HEK293 (cell line): ENCODE measurements around the gene CREB5.

ENCODE experiments used
- KLF1 ChIP-seq: fragments of 450-650 bp; formaldehyde crosslinking; IDR thresholded peaks from 2 replicates; pipeline ENCODE4 v1.5.1; 2016; ENCODE audit warnings: missing biosample characterization, missing genetic modification characterization
- KLF9 ChIP-seq: fragments of 450-650 bp; formaldehyde crosslinking; IDR thresholded peaks from 2 replicates; pipeline ENCODE4 v1.5.1; 2016; ENCODE audit warnings: missing biosample characterization, missing genetic modification characterization, low read depth
- MEIS1 ChIP-seq: sonication (generic); formaldehyde crosslinking; IDR thresholded peaks from 2 replicates; pipeline ENCODE4 v1.8.1; 2022; ENCODE audit warnings: missing genetic modification reagents, mild to moderate bottlenecking, borderline replicate concordance
- OSR2 ChIP-seq: fragments of 450-650 bp; formaldehyde crosslinking; IDR thresholded peaks from 2 replicates; pipeline ENCODE4 v1.5.1; 2016; ENCODE audit warnings: missing biosample characterization, missing genetic modification characterization
- PRDM10 ChIP-seq: fragments of 450-650 bp; formaldehyde crosslinking; IDR thresholded peaks from 2 replicates; pipeline ENCODE4 v1.5.1; 2016; ENCODE audit warnings: missing biosample characterization, missing genetic modification characterization
- REST ChIP-seq: fragments of 450-650 bp; formaldehyde crosslinking; IDR thresholded peaks from 2 replicates; pipeline ENCODE4 v1.5.1; 2016; ENCODE audit warnings: missing biosample characterization, missing genetic modification characterization
- TCF7L2 ChIP-seq: IDR thresholded peaks from 2 replicates; pipeline ENCODE4 v1.6.1; 2011; ENCODE audit warnings: low read depth, mild to moderate bottlenecking, inconsistent platforms, low read length, moderate library complexity, borderline replicate concordance
- YY1 ChIP-seq: fragments of 450-650 bp; formaldehyde crosslinking; IDR thresholded peaks from 2 replicates; pipeline ENCODE4 v1.5.1; 2018; ENCODE audit warnings: missing biosample characterization, missing genetic modification characterization
- ZBTB7A ChIP-seq: fragments of 450-650 bp; formaldehyde crosslinking; IDR thresholded peaks from 2 replicates; pipeline ENCODE4 v1.5.1; 2016; ENCODE audit warnings: low read depth, missing biosample characterization, missing genetic modification characterization
- ZNF174 ChIP-seq: fragments of 450-650 bp; formaldehyde crosslinking; IDR thresholded peaks from 2 replicates; pipeline ENCODE4 v1.5.0; 2017; ENCODE audit warnings: missing biosample characterization, mild to moderate bottlenecking, missing genetic modification characterization
- ZNF391 ChIP-seq: fragments of 450-650 bp; formaldehyde crosslinking; IDR thresholded peaks from 2 replicates; pipeline ENCODE4 v1.5.1; 2016; ENCODE audit warnings: low read depth, missing biosample characterization, missing genetic modification characterization, borderline replicate concordance
- TF ChIP-seq, protein P1 (sequence below): fragments of 450-650 bp; formaldehyde crosslinking; conservative IDR thresholded peaks from 2 replicates; pipeline ENCODE4 v1.5.1; 2016; ENCODE audit warnings: low read depth, missing biosample characterization, missing genetic modification characterization
- TF ChIP-seq, protein P2 (sequence below): fragments of 450-650 bp; formaldehyde crosslinking; IDR thresholded peaks from 2 replicates; pipeline ENCODE4 v1.5.1; 2016; ENCODE audit warnings: missing biosample characterization, missing genetic modification characterization
- TF ChIP-seq, protein P3 (sequence below): fragments of 450-650 bp; formaldehyde crosslinking; IDR thresholded peaks from 2 replicates; pipeline ENCODE4 v1.5.1; 2017; ENCODE audit warnings: missing biosample characterization, missing genetic modification characterization

GRCh38 chr7:28678431-28678965 lies 266.2 kb downstream of the CREB5 start:
- TF ChIP-seq, protein P1, sequence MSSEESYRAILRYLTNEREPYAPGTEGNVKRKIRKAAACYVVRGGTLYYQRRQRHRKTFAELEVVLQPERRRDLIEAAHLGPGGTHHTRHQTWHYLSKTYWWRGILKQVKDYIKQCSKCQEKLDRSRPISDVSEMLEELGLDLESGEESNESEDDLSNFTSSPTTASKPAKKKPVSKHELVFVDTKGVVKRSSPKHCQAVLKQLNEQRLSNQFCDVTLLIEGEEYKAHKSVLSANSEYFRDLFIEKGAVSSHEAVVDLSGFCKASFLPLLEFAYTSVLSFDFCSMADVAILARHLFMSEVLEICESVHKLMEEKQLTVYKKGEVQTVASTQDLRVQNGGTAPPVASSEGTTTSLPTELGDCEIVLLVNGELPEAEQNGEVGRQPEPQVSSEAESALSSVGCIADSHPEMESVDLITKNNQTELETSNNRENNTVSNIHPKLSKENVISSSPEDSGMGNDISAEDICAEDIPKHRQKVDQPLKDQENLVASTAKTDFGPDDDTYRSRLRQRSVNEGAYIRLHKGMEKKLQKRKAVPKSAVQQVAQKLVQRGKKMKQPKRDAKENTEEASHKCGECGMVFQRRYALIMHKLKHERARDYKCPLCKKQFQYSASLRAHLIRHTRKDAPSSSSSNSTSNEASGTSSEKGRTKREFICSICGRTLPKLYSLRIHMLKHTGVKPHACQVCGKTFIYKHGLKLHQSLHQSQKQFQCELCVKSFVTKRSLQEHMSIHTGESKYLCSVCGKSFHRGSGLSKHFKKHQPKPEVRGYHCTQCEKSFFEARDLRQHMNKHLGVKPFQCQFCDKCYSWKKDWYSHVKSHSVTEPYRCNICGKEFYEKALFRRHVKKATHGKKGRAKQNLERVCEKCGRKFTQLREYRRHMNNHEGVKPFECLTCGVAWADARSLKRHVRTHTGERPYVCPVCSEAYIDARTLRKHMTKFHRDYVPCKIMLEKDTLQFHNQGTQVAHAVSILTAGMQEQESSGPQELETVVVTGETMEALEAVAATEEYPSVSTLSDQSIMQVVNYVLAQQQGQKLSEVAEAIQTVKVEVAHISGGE (tag by site-specific recombination), result no peak
- TF ChIP-seq, protein P2, sequence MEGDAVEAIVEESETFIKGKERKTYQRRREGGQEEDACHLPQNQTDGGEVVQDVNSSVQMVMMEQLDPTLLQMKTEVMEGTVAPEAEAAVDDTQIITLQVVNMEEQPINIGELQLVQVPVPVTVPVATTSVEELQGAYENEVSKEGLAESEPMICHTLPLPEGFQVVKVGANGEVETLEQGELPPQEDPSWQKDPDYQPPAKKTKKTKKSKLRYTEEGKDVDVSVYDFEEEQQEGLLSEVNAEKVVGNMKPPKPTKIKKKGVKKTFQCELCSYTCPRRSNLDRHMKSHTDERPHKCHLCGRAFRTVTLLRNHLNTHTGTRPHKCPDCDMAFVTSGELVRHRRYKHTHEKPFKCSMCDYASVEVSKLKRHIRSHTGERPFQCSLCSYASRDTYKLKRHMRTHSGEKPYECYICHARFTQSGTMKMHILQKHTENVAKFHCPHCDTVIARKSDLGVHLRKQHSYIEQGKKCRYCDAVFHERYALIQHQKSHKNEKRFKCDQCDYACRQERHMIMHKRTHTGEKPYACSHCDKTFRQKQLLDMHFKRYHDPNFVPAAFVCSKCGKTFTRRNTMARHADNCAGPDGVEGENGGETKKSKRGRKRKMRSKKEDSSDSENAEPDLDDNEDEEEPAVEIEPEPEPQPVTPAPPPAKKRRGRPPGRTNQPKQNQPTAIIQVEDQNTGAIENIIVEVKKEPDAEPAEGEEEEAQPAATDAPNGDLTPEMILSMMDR (tag by site-specific recombination), result no peak
- TF ChIP-seq REST, result no peak
- no peak for TF ChIP-seq ZBTB7A (tag by site-specific recombination)
- TF ChIP-seq, protein P3, sequence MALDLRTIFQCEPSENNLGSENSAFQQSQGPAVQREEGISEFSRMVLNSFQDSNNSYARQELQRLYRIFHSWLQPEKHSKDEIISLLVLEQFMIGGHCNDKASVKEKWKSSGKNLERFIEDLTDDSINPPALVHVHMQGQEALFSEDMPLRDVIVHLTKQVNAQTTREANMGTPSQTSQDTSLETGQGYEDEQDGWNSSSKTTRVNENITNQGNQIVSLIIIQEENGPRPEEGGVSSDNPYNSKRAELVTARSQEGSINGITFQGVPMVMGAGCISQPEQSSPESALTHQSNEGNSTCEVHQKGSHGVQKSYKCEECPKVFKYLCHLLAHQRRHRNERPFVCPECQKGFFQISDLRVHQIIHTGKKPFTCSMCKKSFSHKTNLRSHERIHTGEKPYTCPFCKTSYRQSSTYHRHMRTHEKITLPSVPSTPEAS (tag by site-specific recombination), result no peak
- TF ChIP-seq ZNF391 (tag by site-specific recombination), result no peak
- TF ChIP-seq ZNF174, result no peak
- TF ChIP-seq OSR2 (tag by site-specific recombination), result no peak
- no peak for TF ChIP-seq MEIS1
- TF ChIP-seq TCF7L2, result no peak
- no peak for TF ChIP-seq YY1
- TF ChIP-seq PRDM10 (tag by site-specific recombination), result no peak
- no peak for TF ChIP-seq KLF9 (tag by site-specific recombination)
- TF ChIP-seq KLF1 (tag by site-specific recombination), result no peak
